Astrocyte (in vitro differentiated cells and primary cell): ENCODE results near the gene CISH. TPM values are rescaled to one million over a fixed set of nuclear protein-coding genes. Genes with fewer than 3 reads are reported as not detected.

Source experiments
- DNase-seq: peaks from one replicate; pipeline ENCODE4 v3.0.0-alpha.2; 2010; ENCODE audit warnings: low read depth
- FAIRE-seq: peaks from 2 replicates; lab custom pipeline; 2011; peaks lifted over from hg19 to GRCh38; lab: Jason Lieb, UNC
- H2AFZ ChIP-seq: 2 replicates; pipeline ENCODE4 v1.6.0; 2012; ENCODE audit warnings: low read depth, low read length, inconsistent platforms
- H3K27ac ChIP-seq: 2 replicates; pipeline ENCODE4 v1.5.1; 2011; ENCODE audit warnings: low read depth, low read length, inconsistent platforms
- H3K27me3 ChIP-seq: 2 replicates; pipeline ENCODE4 v1.6.0; 2011; ENCODE audit warnings: low read length, inconsistent platforms; ENCODE audit not compliant: insufficient read depth
- H3K36me3 ChIP-seq: 2 replicates; pipeline ENCODE4 v1.5.1; 2011; ENCODE audit warnings: low read length, inconsistent platforms; ENCODE audit not compliant: insufficient read depth
- H3K4me1 ChIP-seq: 2 replicates; pipeline ENCODE4 v1.5.1; 2011; ENCODE audit warnings: low read length, inconsistent platforms; ENCODE audit not compliant: insufficient read depth
- H3K4me2 ChIP-seq: 2 replicates; pipeline ENCODE4 v1.6.0; 2012; ENCODE audit warnings: low read length, inconsistent platforms
- H3K4me3 ChIP-seq: 2 replicates; pipeline ENCODE4 v1.5.1; 2011; ENCODE audit warnings: low read depth, mild to moderate bottlenecking, low read length, inconsistent platforms; ENCODE audit not compliant: insufficient read depth
- H3K79me2 ChIP-seq: 2 replicates; pipeline ENCODE4 v1.6.0; 2012; ENCODE audit warnings: mild to moderate bottlenecking, low read length, inconsistent platforms; ENCODE audit not compliant: insufficient read depth
- H3K9ac ChIP-seq: 2 replicates; pipeline ENCODE4 v1.6.0; 2012; ENCODE audit warnings: mild to moderate bottlenecking, low read length, inconsistent platforms
- H3K9me3 ChIP-seq: 2 replicates; pipeline ENCODE4 v1.5.1; 2012; ENCODE audit warnings: low read depth, mild to moderate bottlenecking, low read length, inconsistent platforms; ENCODE audit not compliant: insufficient read depth
- H4K20me1 ChIP-seq: 2 replicates; pipeline ENCODE4 v1.6.0; 2012; ENCODE audit warnings: low read length, inconsistent platforms; ENCODE audit not compliant: insufficient read depth
- H3K27ac Mint-ChIP-seq: one replicate; pipeline ENCODE4 v1.8.0; 2021; ENCODE audit warnings: mild to moderate bottlenecking, mixed read lengths; ENCODE audit not compliant: unreplicated experiment
- H3K27me3 Mint-ChIP-seq: one replicate; pipeline ENCODE4 v1.8.0; 2021; ENCODE audit warnings: low read depth, mixed read lengths; ENCODE audit not compliant: unreplicated experiment
- H3K36me3 Mint-ChIP-seq: one replicate; pipeline ENCODE4 v1.8.0; 2021; ENCODE audit warnings: low read depth, mixed read lengths; ENCODE audit not compliant: unreplicated experiment
- H3K4me1 Mint-ChIP-seq: one replicate; pipeline ENCODE4 v1.8.0; 2021; ENCODE audit warnings: low read depth, mixed read lengths; ENCODE audit not compliant: unreplicated experiment
- H3K4me3 Mint-ChIP-seq: one replicate; pipeline ENCODE4 v1.8.0; 2021; ENCODE audit warnings: mild to moderate bottlenecking, moderate library complexity, mixed read lengths; ENCODE audit not compliant: unreplicated experiment
- H3K9me3 Mint-ChIP-seq: one replicate; pipeline ENCODE4 v1.8.0; 2021; ENCODE audit warnings: mild to moderate bottlenecking, mixed read lengths; ENCODE audit not compliant: unreplicated experiment
- CTCF ChIP-seq: IDR thresholded peaks from 2 replicates; pipeline ENCODE4 v1.5.1; 2011; ENCODE audit warnings: low read depth, mild to moderate bottlenecking, inconsistent platforms, low read length, moderate library complexity; ENCODE audit not compliant: insufficient read depth
- EZH2 ChIP-seq: IDR thresholded peaks from 2 replicates; pipeline ENCODE4 v1.6.1; 2012; ENCODE audit warnings: mild to moderate bottlenecking, low read length, inconsistent platforms; ENCODE audit not compliant: insufficient read depth
- total RNA-seq: library from RNA; stranded (reverse); gene quantifications from 2 replicates; pipeline ENCODE4 v1.2.1, GENCODE V29; 2021

CISH gene
- total RNA-seq, 1 donor from 2014 or later, result 1.2 TPM

GRCh38 chr3:50616770-50617095 is 5.2 kb upstream of the CISH start:
- peaks cover 20% of the 10 kb centered on the region for H3K4me1 ChIP-seq
- H3K4me3 ChIP-seq, result peak overlapping the region; percentile 63
- H4K20me1 ChIP-seq, result peaks cover under 1% of the 10 kb centered on the region
- no peak overlapping the region for H3K27ac ChIP-seq
- H3K36me3 Mint-ChIP-seq, result peaks cover 7% of the 10 kb centered on the region
- H3K27me3 ChIP-seq, result no peaks in the 10 kb centered on the region
- no peaks in the 10 kb centered on the region for H3K36me3 ChIP-seq
- peak overlapping the region; percentile 85 for H3K4me3 Mint-ChIP-seq
- DNase-seq, result peak; percentile 54
- H3K9me3 ChIP-seq, result no peaks in the 10 kb centered on the region
- H3K9ac ChIP-seq, result peak overlapping the region; percentile 63
- peak overlapping the region; percentile 96 for H3K4me2 ChIP-seq
- no peak for FAIRE-seq
- TF ChIP-seq EZH2 (no peak), CTCF (no peak)
- H3K9me3 Mint-ChIP-seq, result no peaks in the 10 kb centered on the region
- H3K79me2 ChIP-seq, result peaks cover 5% of the 10 kb centered on the region
- peaks cover 28% of the 10 kb centered on the region for H3K27me3 Mint-ChIP-seq
- H3K27ac Mint-ChIP-seq, result peak overlapping the region; percentile 79
- peaks cover 5% of the 10 kb centered on the region for H3K4me1 Mint-ChIP-seq
- peak overlapping the region; percentile 90 for H2AFZ ChIP-seq

GRCh38 chr3:50616003-50616769 is 4.6 kb upstream of the CISH start:
- Mint-ChIP-seq H3K9me3 (no peaks in the 10 kb centered on the region), H3K4me1 (peaks cover 5% of the 10 kb centered on the region), H3K36me3 (peaks cover 7% of the 10 kb centered on the region), H3K4me3 (peak overlapping the region; percentile 85), H3K27ac (peak overlapping the region; percentile 79), H3K27me3 (peaks cover 28% of the 10 kb centered on the region)
- peak overlapping the region; percentile 63 for H3K4me3 ChIP-seq
- H3K9ac ChIP-seq, result peak overlapping the region; percentile 63
- no peak overlapping the region for H3K27ac ChIP-seq
- no peaks in the 10 kb centered on the region for H3K36me3 ChIP-seq
- no peaks in the 10 kb centered on the region for H4K20me1 ChIP-seq
- FAIRE-seq (peak; percentile 5), DNase-seq (peak; percentile 53)
- no peak for TF ChIP-seq EZH2
- peak; percentile 99 for TF ChIP-seq CTCF
- no peaks in the 10 kb centered on the region for H3K27me3 ChIP-seq
- H2AFZ ChIP-seq, result peak overlapping the region; percentile 90
- H3K9me3 ChIP-seq, result no peaks in the 10 kb centered on the region
- peaks cover 22% of the 10 kb centered on the region for H3K4me1 ChIP-seq
- peak overlapping the region; percentile 96 for H3K4me2 ChIP-seq
- peaks cover 5% of the 10 kb centered on the region for H3K79me2 ChIP-seq

- no peak overlapping the region for H2AFZ ChIP-seq
- no peak for FAIRE-seq
- no peak for TF ChIP-seq CTCF
- H3K79me2 ChIP-seq, result peaks cover 5% of the 10 kb centered on the region
- no peak overlapping the region for H3K9ac ChIP-seq
- Mint-ChIP-seq H3K4me1 (peaks cover 5% of the 10 kb centered on the region), H3K27ac (no peak overlapping the region), H3K27me3 (peaks cover 37% of the 10 kb centered on the region), H3K36me3 (peaks cover under 1% of the 10 kb centered on the region), H3K9me3 (no peaks in the 10 kb centered on the region), H3K4me3 (no peak overlapping the region)
- no peak overlapping the region for H3K27ac ChIP-seq
- no peaks in the 10 kb centered on the region for H3K9me3 ChIP-seq
- no peak overlapping the region for H3K4me3 ChIP-seq
- no peaks in the 10 kb centered on the region for H3K27me3 ChIP-seq
- H3K36me3 ChIP-seq, result no peaks in the 10 kb centered on the region
- peaks cover 26% of the 10 kb centered on the region for H3K4me1 ChIP-seq
- no peak for DNase-seq
- no peak overlapping the region for H3K4me2 ChIP-seq
- peaks cover 4% of the 10 kb centered on the region for H4K20me1 ChIP-seq
Measured at GRCh38 chr3:50615190-50615589, 3.6 kb upstream of the CISH start.
